GM19193 (cell line): Measurements from ENCODE around the gene CD151.

Experiments
- POLR2A ChIP-seq: IDR thresholded peaks from 4 replicates; pipeline ENCODE4 v1.6.1; 2011; ENCODE audit not compliant: insufficient read depth, insufficient read length; ENCODE audit errors: extremely low read depth

Gene CD151

GRCh38 chr11:859394-860131, 26.8 kb downstream of the CD151 start:
- no peak for TF ChIP-seq POLR2A

GRCh38 chr11:860234-861104, 27.7 kb downstream of the CD151 start:
- TF ChIP-seq POLR2A, result no peak

GRCh38 chr11:861105-861479, 28.3 kb downstream of the CD151 start:
- no peak for TF ChIP-seq POLR2A

GRCh38 chr11:862081-862661, 29.4 kb downstream of the CD151 start:
- no peak for TF ChIP-seq POLR2A

DNA sequence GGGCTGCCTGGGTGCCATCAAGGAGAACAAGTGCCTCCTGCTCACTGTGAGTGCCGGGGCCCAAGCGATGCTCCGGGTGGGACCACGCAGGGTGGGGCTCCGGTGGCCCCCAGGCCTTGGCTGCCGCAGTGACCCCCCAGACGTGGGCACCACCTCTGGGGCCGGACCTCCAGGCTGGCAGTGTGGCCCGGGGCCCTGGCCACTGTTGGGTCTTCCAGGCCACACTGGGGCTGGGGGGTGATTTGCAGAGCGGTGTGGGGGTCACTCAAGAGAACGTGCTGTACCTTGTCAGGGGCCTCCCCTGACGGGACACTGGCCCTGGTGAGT, 29.9 kb downstream of the CD151 start:
- no peak for TF ChIP-seq POLR2A

DNA sequence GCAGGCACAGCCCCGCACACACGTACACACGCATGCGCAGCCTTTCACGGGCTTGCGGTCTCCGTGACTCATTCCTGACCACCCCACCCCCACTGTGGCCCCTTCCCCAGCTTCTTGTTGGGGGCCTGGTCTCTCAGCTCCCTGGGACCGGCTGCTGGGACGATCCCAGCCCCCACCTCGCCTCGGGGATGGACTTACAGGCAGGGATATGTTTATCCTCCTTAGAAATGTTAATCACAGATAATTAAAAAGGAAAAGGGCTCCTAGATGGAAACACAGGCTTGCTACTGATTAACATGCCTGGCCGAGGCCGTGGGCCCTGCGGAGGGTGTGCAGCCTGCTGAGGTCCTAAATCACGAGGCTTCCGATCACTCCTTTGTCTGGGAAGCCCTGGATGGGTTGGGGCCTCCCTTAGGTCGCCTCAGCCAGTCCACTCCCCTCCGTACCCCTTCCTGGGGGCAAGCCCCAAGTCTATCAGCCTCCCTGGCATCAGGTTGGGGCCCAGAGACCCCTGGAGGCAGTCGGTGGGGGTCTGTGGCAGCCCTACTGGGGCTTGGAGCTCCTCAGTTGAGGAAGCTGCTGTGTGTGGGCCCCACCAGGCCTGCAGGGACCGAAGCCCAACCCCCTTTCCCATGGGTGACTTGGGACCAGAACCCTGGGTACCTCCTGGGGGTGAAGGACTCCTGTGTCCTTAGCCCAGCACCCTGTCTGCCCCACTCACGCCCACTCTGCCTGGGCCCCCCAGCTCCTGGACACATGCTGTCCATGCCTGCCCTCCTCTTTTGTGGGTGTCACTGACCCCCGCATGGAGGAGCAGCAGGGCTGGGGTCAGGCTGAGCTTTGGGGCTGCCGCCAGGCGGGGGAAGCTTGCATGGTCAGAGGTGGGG, 30.5 kb downstream of the CD151 start:
- TF ChIP-seq POLR2A, result no peak

DNA sequence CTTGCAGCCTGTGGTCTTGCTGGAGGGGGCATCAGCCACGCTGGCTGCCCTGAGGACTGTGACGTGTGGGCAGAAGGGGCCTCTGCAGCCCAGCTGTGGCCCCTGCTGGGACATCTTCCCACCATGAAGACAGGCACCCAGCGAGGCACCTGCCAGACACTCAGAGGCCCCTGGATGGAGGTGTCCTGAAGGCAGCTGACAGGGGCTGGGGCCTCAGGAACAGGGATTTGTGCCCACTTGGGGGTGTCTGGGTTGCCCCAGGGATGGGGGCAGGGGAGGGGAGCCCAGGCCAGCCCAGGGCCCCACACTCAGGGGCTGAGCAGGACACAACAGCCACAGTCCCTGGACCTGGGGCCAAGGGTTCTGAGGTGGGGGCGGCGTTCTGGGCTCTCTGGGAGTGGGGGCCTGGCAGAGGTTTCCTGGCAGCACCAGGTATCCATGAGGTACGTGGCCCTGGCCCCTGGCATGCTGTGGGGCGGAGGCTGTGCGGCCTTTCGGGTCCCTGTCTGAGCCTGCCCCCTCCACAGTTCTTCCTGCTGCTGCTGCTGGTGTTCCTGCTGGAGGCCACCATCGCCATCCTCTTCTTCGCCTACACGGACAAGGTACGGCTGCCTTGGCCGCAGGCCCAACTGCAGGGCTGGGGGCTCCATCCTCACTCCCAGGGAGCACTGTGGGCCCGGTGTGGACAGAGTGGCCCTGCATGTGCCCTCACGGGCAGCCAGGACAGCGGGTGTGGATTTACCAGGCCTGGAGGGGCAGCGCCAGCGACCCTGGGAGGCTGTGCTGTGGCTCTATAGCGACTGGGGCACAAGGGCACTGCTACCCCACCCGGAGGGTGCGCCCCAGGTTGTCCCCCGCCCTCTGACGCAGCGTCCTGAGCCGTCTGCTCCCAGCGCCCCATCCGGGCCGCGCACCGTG, 31.4 kb downstream of the CD151 start:
- TF ChIP-seq POLR2A, result no peak

- TF ChIP-seq POLR2A, result no peak
Observed at GRCh38 chr11:864898-865297, 32.1 kb downstream of the CD151 start.

GRCh38 chr11:865462-866430, 33.0 kb downstream of the CD151 start:
- no peak for TF ChIP-seq POLR2A

DNA sequence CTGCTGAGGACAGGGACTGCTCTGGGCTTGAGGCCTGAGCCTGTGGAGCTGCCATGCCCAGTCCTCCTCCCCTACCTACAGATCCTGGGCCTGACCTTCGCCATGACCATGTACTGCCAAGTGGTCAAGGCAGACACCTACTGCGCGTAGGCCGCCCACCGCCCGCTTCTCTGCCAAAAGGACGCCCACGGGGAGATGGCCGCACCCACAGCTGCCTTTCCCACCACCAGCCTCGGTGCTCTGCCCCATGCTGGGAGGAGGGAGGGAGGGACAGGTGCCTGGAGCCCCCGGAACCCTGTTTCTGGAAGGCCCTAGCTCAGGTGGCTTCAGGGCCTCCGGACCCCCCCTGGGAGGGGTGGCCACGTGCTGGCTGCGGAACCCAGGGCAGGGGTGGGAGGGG, 33.7 kb downstream of the CD151 start:
- TF ChIP-seq POLR2A, result no peak

- no peak for TF ChIP-seq POLR2A
Observed at GRCh38 chr11:867856-868358, 35.2 kb downstream of the CD151 start.

- TF ChIP-seq POLR2A, result no peak
Observed at GRCh38 chr11:868394-868793, 35.6 kb downstream of the CD151 start.

DNA sequence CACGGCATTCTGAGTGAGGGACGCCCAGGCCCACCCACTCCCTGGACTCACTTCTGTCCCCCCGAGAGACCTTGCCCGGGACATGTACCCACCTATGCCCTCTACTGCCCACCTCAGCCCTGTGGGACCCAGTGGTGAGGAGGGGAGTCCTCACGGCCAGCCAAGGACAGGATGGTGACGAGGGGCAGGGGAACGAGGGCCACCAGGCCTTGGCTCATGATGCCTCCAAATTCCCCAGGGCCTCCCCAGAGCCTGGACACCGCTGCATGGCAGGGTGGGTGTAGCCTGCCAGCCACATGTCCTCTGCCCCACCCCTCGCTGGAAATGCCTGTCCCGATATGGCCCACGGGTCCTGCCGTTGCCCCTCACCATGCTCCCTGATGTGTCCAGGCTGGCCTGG, 36.0 kb downstream of the CD151 start:
- TF ChIP-seq POLR2A, result no peak
